DMS79 treated with DMSO at 0.1 percent for 48 hours (cell line): ENCODE data around the gene TRAPPC14.
"Not testable (repeated sequence)": the region's sequence is repeated elsewhere in the genome, so short reads cannot be mapped to it uniquely, and the experiment has no call there.

Source experiments
- DNase-seq: peaks from one replicate; lab custom pipeline; 2025; lab: John Stamatoyannopoulos, UW

Gene TRAPPC14, protein sequence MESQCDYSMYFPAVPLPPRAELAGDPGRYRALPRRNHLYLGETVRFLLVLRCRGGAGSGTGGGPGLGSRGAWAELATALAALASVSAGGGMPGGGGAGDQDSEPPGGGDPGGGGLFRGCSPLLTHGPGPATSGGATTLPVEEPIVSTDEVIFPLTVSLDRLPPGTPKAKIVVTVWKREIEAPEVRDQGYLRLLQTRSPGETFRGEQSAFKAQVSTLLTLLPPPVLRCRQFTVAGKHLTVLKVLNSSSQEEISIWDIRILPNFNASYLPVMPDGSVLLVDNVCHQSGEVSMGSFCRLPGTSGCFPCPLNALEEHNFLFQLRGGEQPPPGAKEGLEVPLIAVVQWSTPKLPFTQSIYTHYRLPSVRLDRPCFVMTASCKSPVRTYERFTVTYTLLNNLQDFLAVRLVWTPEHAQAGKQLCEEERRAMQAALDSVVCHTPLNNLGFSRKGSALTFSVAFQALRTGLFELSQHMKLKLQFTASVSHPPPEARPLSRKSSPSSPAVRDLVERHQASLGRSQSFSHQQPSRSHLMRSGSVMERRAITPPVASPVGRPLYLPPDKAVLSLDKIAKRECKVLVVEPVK

GRCh38 chr7:100158229-100159098 is at the start of gene TRAPPC14:
TSS of gene TRAPPC14 (minus strand) at chr7:100158723. CDS start at chr7:100158499, 224 bp downstream.
- peak; percentile 83 for DNase-seq

DNA sequence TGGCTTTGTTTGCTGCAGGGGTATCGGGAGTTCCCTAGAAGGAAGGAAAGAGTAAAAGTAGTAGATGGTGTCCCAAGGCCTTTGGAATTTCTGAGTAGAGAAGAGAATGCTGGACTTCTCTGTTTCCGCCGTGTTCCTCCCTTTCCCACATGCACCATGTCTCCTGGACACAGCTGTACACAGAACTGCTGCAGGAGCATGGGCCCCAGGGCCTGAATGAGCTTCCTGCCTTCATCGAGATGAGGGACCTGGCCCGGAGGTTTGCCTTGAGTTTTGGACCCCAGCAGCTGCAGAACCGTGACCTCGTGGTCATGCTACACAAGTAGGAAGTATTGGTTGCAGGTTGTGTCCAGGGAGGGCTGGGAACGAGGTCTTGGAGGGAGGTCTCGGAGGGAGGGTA is 45.9 kb upstream of the TRAPPC14 start:
- no peak for DNase-seq

DNA sequence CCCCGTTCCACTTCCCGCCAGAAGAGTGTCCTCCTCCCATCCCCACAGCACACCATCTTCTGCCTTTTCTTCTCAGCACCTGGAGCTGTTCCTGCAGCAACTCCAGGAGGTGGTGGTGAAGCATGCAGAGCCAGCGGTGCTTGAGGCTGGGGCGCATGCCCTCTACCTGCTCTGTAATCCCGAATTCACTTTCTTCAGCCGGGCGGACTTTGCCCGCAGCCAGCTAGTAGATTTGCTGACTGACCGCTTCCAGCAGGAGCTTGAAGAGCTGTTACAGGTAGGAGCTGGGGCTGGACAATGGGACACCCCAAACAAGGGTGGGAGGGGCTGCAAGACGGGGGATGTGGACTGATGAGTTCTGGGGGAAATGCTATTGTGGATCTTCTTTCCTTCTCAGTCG is 42.2 kb upstream of the TRAPPC14 start:
- DNase-seq: no peak

GRCh38 chr7:100198266-100198665 is 39.7 kb upstream of the TRAPPC14 start:
- no peak for DNase-seq

DNA sequence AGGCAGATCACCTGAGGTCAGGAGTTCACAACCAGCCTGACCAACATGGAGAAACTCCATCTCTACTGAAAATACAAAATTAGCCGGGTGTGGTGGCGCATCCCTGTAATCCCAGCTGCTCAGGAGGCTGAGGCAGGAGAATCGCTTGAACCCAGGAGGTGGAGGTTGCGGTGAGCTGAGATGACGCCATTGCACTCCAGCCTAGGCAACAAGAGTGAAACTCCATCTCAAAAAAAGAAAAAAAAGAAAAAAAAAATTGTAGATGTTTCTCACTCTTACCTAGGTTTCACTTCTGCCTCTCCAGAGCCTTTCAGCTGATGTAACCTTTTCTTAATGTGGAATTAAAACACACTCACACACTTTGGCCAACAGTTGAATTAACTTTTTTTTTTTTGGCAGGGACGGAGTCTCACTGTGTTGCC is 37.4 kb upstream of the TRAPPC14 start:
- not testable (repeated sequence) for DNase-seq

GRCh38 chr7:100195222-100195621 is 36.7 kb upstream of the TRAPPC14 start:
- DNase-seq: no peak

DNA sequence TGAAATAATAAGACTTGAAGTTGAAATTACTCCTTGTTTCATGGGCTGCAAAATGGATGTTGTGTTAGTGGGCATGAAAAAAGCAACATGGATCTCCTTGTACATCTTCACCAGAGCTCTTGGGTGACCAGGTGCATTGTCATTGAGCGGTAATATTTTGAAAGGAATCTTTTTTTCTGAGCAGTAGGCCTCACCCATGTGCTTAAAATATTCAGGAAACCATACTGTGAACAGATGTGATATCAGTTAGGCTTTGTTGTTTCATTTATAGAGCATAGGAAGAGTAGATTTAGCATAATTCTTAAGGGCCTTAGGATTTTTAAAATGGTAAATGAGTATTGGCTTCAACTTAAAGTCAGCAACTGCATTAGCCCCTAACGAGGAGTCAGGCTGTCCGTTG is 34.4 kb upstream of the TRAPPC14 start:
- no peak for DNase-seq

- not testable (repeated sequence) for DNase-seq
Measured at GRCh38 chr7:100192281-100192862, 33.8 kb upstream of the TRAPPC14 start.

DNA sequence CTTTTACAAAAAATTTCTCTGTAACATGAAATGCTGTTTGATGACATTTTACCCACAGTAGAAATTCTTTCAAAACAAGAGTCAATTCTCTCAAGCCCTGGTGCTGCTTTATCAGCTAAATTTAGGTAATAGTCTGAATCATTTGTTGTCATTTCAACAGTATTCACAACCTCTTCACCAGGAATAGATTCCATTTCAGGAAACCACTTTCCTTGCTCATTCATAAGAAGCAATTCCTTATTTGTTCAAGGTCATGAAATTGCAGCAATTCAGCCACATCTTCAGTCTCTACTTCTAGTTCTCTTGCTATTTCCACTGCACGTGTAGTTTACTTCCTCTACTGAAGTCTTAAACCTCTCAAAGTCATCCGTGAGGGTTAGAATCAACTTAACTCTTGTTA is 33.3 kb upstream of the TRAPPC14 start:
- DNase-seq: no peak

- peak; percentile 4 for DNase-seq
Measured at GRCh38 chr7:100190048-100190711, 31.7 kb upstream of the TRAPPC14 start.

DNA sequence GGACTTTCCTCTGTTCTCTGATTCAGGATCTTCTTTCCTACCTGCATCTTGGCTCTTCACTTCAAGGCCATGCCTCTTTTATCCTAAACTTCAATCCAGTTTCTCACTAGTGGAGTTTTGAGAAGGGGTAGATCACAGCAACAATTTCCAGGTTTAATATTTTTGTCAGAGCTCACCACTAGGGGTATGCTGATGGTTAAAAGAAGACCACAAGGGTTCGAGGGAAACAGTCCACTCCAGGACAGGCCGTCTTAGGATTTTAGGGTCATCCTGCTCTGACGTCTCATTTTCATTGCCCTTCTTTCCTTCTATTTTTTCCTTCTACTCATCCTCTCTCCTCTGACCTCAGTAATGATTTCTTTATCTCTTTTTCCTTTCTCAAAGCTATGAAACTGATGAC is 30.5 kb upstream of the TRAPPC14 start:
- DNase-seq: no peak

DNA sequence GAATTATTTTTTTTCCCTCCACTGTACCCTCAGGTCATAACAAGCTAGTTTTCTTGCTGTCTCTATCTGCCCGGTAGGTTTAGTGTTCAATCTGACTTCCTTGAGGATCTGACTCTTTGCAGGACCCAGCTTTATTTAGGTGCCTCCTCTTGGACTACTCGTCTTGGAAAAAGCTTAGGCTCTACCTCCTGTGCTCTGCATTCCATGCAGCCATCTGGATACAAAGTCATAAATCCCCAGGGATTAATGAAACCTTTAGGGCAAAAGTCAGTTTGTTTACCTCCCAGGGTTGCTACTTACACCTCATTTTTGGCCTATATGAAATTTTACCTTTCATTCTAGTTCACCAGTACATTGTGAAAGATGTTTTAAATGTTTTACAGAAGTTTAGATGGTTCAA is 27.2 kb upstream of the TRAPPC14 start:
- no peak for DNase-seq

- not testable (repeated sequence) for DNase-seq
Measured at GRCh38 chr7:100183090-100183489, 24.6 kb upstream of the TRAPPC14 start.

DNA sequence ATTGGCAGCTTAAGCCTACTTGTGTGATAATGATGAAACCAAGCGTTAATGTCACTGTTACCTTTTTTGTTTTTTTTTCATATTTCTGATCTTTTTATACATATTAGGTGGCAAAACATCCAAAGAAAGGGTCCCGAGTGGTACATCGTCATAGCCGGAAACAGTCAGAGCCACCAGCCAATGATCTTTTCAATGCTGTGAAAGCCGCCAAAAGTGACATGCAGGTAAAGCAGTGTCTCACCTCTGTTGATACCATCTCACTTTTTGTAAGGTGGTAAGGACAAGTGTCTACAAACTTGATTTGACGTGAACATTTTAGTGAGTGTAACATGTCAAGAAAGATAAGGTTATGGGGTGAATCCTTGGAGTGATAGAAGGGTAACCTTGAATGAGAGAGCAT is 24.1 kb upstream of the TRAPPC14 start:
- DNase-seq: not testable (repeated sequence)

- not testable (repeated sequence) for DNase-seq
Measured at GRCh38 chr7:100180084-100180483, 21.6 kb upstream of the TRAPPC14 start.

- peak; percentile 93 for DNase-seq
Measured at GRCh38 chr7:100177045-100178001, 18.8 kb upstream of the TRAPPC14 start, which contains the start of the genes GPC2 and STAG3. TSS of gene GPC2 (minus strand) at chr7:100177381. CDS start at chr7:100177199, 182 bp downstream. TSS of gene STAG3 (plus strand) at chr7:100177918. CDS start at chr7:100180557, 2,639 bp downstream.

GRCh38 chr7:100176096-100177044 is 17.8 kb upstream of the TRAPPC14 start:
- peak; percentile 10 for DNase-seq

DNA sequence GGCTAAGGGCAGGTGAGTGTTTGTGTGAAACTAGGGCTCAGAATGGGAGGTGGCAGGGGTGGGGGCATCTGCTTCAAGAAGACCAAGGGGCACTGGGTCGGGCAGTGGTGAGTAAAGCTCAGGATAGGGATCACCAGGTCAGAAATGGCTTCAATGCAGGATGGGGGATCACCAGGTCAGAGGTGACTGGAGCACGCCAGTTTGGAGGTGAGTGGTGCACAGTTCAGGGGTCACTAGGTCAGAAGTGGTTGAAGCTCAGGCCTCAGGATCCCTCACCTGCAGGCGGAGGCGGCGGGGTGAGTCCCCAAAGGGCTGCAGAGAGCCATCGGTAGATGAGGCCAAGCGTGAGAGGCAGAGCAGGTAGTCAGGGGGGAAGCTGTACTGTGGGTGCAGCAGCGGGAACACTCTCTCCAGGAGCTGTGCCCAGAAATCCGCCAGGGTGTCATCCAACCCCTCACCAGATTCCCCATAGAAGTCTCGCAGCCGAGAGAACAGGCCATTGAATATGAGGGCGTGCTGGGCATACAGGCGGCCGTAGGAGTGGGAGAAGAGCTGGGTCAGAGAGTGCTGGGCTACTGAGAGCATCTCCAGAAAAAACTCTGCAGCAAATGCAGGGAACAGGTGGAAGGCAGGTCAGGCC is 16.9 kb upstream of the TRAPPC14 start:
- DNase-seq: no peak

DNA sequence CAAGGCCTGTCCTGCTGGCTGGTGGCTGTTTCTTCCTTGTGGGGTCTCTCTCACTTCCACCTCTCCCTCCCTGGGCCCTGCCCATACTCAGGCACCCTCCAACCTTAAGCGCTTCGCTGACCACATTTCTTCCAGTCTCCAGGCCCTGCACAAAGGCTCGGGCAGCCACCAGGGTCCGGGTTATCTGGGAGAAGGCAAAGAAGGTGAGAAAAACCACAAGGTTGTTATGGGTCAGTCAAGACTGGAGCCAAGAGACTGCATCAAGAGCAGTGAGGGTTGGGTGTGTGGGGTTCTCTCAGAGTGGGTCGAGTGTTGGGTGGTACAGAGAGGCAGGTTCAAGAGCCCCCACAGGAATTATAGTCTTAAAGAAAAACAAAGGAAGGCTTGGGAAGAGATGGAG is 16.1 kb upstream of the TRAPPC14 start:
- DNase-seq: no peak
